ENCODE measurements around the gene NOP14. TPM values are rescaled to one million over a fixed set of nuclear protein-coding genes. Genes with fewer than 3 reads are reported as not detected.
"Not testable (repeated sequence)": the region's sequence is repeated elsewhere in the genome, so short reads cannot be mapped to it uniquely, and the experiment has no call there.

NOP14 gene
- polyA plus RNA-seq, 3 donors = 29.0 to 32.7 (median 30.7) TPM

GRCh38 chr4:2945619-2946604 is 17.3 kb downstream of the NOP14 start:
- not testable (repeated sequence) for DNase-seq (ENCODE audit: extremely low read depth in 1 of 11, low read depth in 9 of 11, low spot score in 4 of 11)

DNA sequence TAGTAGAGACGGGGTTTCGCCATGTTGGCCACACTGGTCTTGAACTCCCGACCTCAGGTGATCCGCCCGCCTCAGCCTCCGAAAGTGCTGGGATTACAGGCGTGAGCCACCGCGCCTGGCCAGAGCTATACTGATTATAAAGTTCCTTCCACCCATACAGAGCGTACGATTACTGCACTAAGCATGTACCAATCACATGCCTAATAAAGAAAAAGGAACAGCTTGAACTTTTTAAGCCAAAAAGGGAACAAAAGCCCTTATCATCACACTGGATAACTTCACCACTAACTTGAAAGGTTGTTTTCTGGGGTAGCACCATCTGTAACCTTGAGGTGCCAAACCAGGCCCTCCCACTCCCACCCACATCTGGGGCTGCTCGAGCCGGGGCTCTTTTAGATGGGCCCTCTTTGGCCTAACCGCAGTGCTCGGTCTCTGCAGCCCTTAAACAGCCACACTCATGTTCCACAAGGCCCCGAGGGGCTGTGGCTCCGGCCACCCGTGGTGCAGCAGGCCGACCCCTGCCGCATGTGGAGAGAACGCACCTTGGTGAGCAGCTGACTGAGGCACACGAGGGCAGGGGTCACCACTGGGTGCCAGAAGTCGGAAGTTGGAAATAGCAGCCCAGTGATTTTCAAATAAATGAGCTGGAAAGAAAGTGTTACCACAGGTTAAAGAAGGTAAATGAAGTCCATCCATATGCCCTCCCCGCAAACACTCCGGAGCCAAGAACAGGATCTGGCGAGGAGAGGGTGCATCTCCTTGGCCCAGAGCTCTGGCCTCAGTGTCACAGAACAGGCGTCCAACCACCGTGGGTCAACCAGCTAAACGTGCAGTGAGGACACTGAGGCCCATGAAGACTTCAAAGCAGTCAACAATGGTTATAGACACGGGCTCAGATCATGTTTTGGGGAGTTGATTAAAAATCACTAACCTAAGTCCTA is 18.4 kb downstream of the NOP14 start:
- no peak for DNase-seq (ENCODE audit: extremely low read depth in 1 of 11, low read depth in 9 of 11, low spot score in 4 of 11)

GRCh38 chr4:2944091-2944482 is 19.1 kb downstream of the NOP14 start:
- DNase-seq (ENCODE audit: extremely low read depth in 1 of 11, low read depth in 9 of 11, low spot score in 4 of 11) = no peak

GRCh38 chr4:2943364-2944090 is 19.7 kb downstream of the NOP14 start:
- no peak for DNase-seq (ENCODE audit: extremely low read depth in 1 of 11, low read depth in 9 of 11, low spot score in 4 of 11)

DNA sequence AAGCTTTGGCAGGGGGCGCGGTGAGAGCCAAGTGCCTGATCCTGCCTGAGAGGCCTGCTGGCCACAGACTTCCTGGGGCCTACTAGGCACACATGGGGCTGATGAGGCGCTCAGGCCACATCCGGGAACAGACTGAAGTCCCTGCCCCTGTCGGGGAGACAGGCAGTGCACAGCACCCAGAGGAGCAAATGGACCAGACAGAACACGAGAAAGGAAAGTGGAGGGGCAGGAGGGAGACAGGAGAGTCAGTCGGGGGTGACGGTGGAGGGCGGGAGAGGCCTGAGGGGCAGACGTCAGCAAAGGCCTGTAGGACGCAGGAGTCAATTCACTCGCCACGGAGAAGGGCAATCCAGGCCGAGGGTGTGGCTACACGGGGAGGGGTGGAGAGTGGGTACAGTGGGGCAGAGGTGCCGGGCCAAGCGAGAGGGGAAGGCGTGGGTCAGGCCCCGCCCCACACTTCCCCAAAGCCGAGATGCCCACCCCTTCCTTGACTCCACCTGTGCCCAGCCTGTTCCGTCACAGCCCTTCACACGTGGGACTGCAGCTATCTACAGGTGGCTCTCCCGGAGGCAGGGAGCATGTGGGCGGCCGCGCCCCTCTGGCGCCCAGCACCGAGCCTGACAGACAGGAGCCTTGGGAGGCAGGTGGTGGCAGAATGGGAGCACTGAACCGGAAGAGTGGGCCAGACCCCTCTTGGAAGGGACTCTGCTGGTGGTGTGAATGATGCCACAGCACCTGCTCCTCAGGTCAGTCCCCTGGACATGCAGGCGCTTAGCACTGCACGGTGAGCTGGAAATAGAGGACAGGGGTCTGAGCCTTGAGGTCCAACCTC is 20.5 kb downstream of the NOP14 start:
- DNase-seq (ENCODE audit: extremely low read depth in 1 of 11, low read depth in 9 of 11, low spot score in 4 of 11) = no peak

GRCh38 chr4:2942037-2942531 is 21.1 kb downstream of the NOP14 start:
- DNase-seq (ENCODE audit: extremely low read depth in 1 of 11, low read depth in 9 of 11, low spot score in 4 of 11) = no peak

DNA sequence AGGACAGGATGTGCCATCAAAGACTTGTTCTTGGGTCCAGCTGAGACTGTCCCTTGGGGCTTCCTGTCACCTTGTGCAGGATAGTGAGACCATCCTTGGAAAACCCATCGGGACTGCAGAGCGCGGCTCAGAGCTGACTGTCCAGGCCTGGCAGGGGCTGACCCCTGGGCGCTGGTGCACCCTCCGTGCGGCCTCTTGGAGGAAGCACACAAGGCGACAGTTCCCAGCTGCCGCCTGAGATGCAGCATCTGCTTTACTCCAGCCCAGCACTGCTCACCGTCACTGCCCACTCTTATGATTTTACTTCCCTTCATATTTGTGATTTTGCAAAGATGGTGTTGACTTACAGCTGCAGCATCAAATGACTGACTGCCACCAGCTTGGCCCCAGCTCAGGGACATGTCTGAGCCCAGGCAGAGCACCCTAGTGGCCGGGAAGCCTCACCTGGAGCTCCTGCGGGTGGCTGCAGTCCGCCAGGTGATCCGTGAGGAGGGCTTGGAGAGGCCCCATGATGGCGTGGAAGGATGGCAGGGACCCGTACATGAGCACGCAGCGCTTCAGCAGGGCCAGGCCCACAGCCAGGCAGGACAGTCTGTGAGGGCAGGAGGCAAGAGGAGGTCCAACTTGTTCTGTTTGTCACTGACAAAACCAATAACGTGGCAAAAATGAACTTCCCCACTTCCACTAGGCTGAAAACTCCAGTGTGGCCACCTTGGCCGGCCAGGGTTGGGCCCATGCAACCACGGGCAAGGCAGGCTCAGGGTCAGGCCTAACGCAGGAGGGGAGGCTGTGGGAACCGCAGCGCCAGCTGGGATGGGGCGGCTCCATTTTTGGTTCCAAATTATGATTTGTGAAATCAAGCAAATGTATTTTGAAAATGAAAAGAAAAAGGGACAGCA is 21.8 kb downstream of the NOP14 start:
- DNase-seq (ENCODE audit: extremely low read depth in 1 of 11, low read depth in 9 of 11, low spot score in 4 of 11) = no peak

DNA sequence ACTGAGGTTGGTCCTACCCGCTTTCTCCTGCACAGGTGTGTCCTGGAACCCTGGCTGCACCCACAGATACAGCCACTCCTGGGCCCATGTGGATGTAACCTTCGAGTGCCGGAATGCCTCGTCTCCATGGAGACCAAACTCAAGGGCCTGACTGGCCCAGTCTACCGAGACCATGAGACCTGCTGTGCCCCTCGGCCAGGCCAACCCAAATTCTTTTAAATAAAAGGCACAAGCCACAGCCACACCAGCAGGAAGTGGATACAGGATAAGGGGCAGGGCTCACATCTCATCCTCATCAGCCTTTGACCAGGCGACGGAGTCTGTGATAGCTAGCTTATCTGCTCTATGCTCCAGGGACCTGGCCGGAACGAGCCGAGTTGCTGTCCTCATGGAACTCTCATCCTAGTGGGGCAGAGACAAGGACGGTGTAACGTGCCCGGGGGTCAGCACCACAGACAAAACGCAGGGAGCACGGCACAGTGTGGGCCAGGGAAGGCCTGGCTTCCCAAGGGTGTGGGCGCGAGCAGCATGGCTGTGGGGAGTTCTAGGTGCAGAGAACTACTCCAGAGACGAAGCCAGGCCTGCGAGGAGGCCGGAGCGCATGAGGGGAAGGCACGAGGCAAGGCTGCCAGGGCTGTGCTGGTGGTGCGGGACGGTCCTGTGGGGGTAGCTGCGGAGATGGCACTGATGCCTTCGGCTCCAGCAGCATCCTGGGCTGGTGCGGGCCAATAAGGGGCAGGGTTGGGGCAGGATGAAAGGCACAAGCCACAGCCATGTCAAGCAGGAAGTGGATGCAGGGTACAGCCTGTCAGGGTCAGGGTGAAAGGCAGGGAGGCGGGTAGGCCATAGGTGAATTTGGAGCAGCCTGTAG is 22.7 kb downstream of the NOP14 start:
- DNase-seq (ENCODE audit: extremely low read depth in 1 of 11, low read depth in 9 of 11, low spot score in 4 of 11) = no peak

GRCh38 chr4:2939383-2940243 is 23.6 kb downstream of the NOP14 start:
- no peak for DNase-seq (ENCODE audit: extremely low read depth in 1 of 11, low read depth in 9 of 11, low spot score in 4 of 11)

DNA sequence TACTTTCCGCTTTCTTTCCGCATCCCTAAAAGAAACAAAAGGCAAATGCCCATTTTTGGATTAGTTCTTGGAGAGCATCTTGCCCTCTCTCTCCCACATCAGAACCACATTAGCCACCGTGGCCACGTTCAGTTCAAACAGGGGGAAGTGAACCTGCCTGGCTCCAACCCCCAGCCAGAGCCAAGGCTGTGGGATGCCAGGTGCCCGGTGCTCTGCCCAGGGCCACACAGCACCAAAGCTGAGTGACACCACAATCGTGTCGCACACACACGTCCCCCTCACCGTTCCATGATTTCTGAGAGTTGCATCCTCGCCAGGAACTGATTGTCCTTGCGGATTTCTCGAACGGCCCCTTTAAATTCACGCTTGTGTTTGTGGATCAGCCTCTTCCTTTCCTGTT is 24.3 kb downstream of the NOP14 start:
- no peak for DNase-seq (ENCODE audit: extremely low read depth in 1 of 11, low read depth in 9 of 11, low spot score in 4 of 11)

DNA sequence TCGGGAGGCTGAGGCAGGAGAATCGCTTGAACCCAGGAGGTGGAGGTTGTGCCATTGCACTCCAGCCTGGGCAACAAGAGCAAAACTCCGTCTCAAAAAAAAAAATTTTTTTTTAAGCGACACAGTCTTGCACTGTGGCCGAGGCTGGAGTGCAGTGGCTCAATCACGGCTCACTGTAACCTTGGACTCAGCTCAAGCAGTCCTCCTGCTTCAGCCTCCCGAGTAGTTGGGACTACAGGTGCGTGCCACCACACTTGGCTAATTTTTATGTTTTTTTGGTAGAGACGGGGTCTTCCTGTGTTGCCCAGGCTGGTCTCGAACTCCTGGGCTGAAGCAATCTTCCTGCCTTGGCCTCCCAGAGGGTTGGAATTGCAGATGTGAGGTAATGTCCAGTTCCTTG is 24.8 kb downstream of the NOP14 start:
- DNase-seq (ENCODE audit: extremely low read depth in 1 of 11, low read depth in 9 of 11, low spot score in 4 of 11) = not testable (repeated sequence)

DNA sequence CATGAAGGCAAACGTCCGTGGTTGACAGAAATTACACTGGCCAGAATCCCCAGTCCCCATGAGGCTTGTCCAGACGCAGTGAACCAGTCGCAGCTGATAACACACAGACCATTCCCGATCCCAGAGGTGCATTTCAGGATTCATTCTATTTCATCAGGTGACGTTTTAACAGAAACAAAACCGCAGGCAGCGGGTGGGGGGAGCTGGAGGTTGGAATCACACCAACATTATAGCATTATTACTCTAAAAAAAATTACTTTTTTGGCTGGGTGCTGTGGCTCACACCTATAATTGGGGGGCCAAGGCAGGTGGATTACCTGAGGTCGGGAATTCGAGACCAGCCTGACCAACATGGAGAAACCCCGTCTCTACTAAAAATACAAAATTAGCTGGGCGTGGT is 25.2 kb downstream of the NOP14 start:
- no peak for DNase-seq (ENCODE audit: extremely low read depth in 1 of 11, low read depth in 9 of 11, low spot score in 4 of 11)

GRCh38 chr4:2937146-2937857 is 25.9 kb downstream of the NOP14 start:
- DNase-seq (ENCODE audit: extremely low read depth in 1 of 11, low read depth in 9 of 11, low spot score in 4 of 11) = no peak

DNA sequence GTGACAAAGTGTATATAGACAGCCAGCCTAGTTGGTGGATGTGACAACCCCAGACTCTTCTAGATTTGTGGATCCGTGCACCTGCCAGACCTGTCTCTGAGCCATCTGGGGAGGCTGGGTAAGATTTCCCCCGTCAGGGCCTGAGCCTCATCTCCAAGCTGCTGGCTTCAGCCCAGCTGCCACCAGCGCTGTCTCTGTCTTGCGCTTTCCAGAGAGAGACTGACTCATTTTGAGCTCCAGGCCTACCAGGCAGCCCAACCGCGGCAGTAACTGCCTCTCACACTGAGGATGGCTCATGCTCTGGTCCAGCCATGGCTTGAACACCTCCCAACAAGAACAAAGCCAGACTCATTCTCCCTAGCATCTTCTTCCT is 26.4 kb downstream of the NOP14 start:
- no peak for DNase-seq (ENCODE audit: extremely low read depth in 1 of 11, low read depth in 9 of 11, low spot score in 4 of 11)

Measured in renal cortex interstitium (tissue), 11 donors.